Measurements from ENCODE around the gene CCDC77. TPM values are rescaled to one million over a fixed set of nuclear protein-coding genes. Genes with fewer than 3 reads are reported as not detected.
A peak's percentile ranks its signal among the peaks of the same experiment; 100 is the strongest.

Gene CCDC77
- total and polyA plus RNA-seq, 10 of the 15 experiments (the other 5 are each of a cell fraction or from before 2014, with no cell fraction given), result 8.8 to 22.5 (median 15.8) TPM

- no TSS peak for BruUV-seq (replicated peaks)
These were observed 59.1 kb downstream of the CCDC77 start for GRCh38 chr12:460261-461230.

GRCh38 chr12:461425-461824 lies 60.0 kb downstream of the CCDC77 start:
- ChIA-PET RAD21 (ENCODE audit: unreplicated experiment) (no interaction called here), CTCF (interaction anchor here (0.6 kb wide), 1 partner anchor 349 kb away, joined by 3 read pairs; no protein-coding TSS in a partner anchor), SMC1A (ENCODE audit: uncharacterized antibody, unreplicated experiment) (interaction anchor here (0.7 kb wide), 1 partner anchor 85 kb away, joined by 3 read pairs; no protein-coding TSS in a partner anchor), POLR2A (no interaction called here)
- Histone ChIP-seq H3K9me3 (replicated peaks; ENCODE audit: control insufficient read depth, insufficient read depth, low read length) (no peaks in the 10 kb centered on the region), H4K20me1 (ENCODE audit: control insufficient read depth, insufficient read depth) (no peaks in the 10 kb centered on the region), H3K79me2 (ENCODE audit: control insufficient read depth, insufficient read depth, low read length) (no peaks in the 10 kb centered on the region), H2AFZ (ENCODE audit: control insufficient read depth, low read depth, low read length) (no peak overlapping the region), H3K4me3 (no peak overlapping the region), H3K36me3 (ENCODE audit: control insufficient read depth in 2 of 2, insufficient read depth in 2 of 2, low read length in 1 of 2) (no peaks in the 10 kb centered on the region), H3K27me3 (replicated peaks in 1 of 2; ENCODE audit: control insufficient read depth in 2 of 2, insufficient read depth in 2 of 2, low read length in 1 of 2) (peaks cover 1 to 16% of the 10 kb centered on the region in 2 experiments), H3K4me2 (ENCODE audit: control insufficient read depth, insufficient read depth) (no peak overlapping the region), H3K9ac (ENCODE audit: control insufficient read depth, insufficient read depth, low read length) (no peak overlapping the region), H3K27ac (ENCODE audit: control insufficient read depth, insufficient read depth) (no peak overlapping the region), H3K4me1 (ENCODE audit: control insufficient read depth, insufficient read depth, low read length) (no peaks in the 10 kb centered on the region)
- FAIRE-seq (no peak), DNase-seq (ENCODE audit: low read depth, low spot score) (no peak), ATAC-seq (no peak)
- intact Hi-C loops (cut with micrococcal nuclease; ENCODE audit: unreplicated experiment) (no loop called here), in situ Hi-C loops (cut with MboI) (no loop called here)
- no TSS peak for BruUV-seq (replicated peaks)
- whole genome bisulfite sequencing (ENCODE audit: insufficient coverage, insufficient replicate concordance, low lambda C conversion rate, missing lambda C conversion rate), result 63% methylated on average over 13 of the region's 13 CpGs
- TF ChIP-seq RB1 (IDR thresholded peaks at IDR 0.05; ENCODE audit: borderline replicate concordance), result no peak
- no peak for TF ChIP-seq SUZ12 (IDR thresholded peaks at IDR 0.05; ENCODE audit: unreplicated experiment)
- no peak for TF ChIP-seq MXI1 (IDR thresholded peaks at IDR 0.05; ENCODE audit: low read depth, low read length)
- TF ChIP-seq ZBTB4 (CRISPR knock-in tag; IDR thresholded peaks at IDR 0.05), result no peak
- no peak for TF ChIP-seq ESRRA (IDR thresholded peaks at IDR 0.05; ENCODE audit: low read length)
- TF ChIP-seq POU2F2 (IDR thresholded peaks at IDR 0.05; ENCODE audit: borderline replicate concordance, low read depth, low read length), result no peak
- no peak for TF ChIP-seq SP1 (IDR thresholded peaks at IDR 0.05; ENCODE audit: low read depth, low read length)
- no peak for TF ChIP-seq USF2 (IDR thresholded peaks at IDR 0.05; ENCODE audit: borderline replicate concordance, low read depth, low read length)
- TF ChIP-seq MYB (IDR thresholded peaks at IDR 0.05; ENCODE audit: borderline replicate concordance, low read depth, low read length), result no peak
- TF ChIP-seq ETV6 (conservative IDR thresholded peaks at IDR 0.05 in 1 of 2, IDR thresholded peaks at IDR 0.05 in 1 of 2; ENCODE audit: borderline replicate concordance in 1 of 2, low read depth in 1 of 2), result no peak

More at GRCh38 chr12:460261-461230, 59.1 kb downstream of the CCDC77 start:
- Histone ChIP-seq H3K9me3 (replicated peaks; ENCODE audit: control insufficient read depth, insufficient read depth, low read length) (no peaks in the 10 kb centered on the region), H4K20me1 (ENCODE audit: control insufficient read depth, insufficient read depth) (no peaks in the 10 kb centered on the region), H3K4me2 (ENCODE audit: control insufficient read depth, insufficient read depth) (peak overlapping the region; percentile 86), H3K79me2 (ENCODE audit: control insufficient read depth, insufficient read depth, low read length) (no peaks in the 10 kb centered on the region), H3K4me1 (ENCODE audit: control insufficient read depth, insufficient read depth, low read length) (no peaks in the 10 kb centered on the region), H2AFZ (ENCODE audit: control insufficient read depth, low read depth, low read length) (peak overlapping the region; percentile 17; the same call in 1 of the 2 replicates), H3K4me3 (no peak overlapping the region), H3K9ac (ENCODE audit: control insufficient read depth, insufficient read depth, low read length) (no peak overlapping the region), H3K36me3 (ENCODE audit: control insufficient read depth in 2 of 2, insufficient read depth in 2 of 2, low read length in 1 of 2) (no peaks in the 10 kb centered on the region), H3K27ac (ENCODE audit: control insufficient read depth, insufficient read depth) (no peak overlapping the region), H3K27me3 (replicated peaks in 1 of 2; ENCODE audit: control insufficient read depth in 2 of 2, insufficient read depth in 2 of 2, low read length in 1 of 2) (peaks cover 1 to 16% of the 10 kb centered on the region in 2 experiments)
- no peak for TF ChIP-seq NFYA (IDR thresholded peaks at IDR 0.05; ENCODE audit: borderline replicate concordance, low read depth, low read length)
- CTCF ChIA-PET, result no interaction called here
- ATAC-seq, result peak; percentile 59
- WGBS (ENCODE audit: insufficient coverage, insufficient replicate concordance, low lambda C conversion rate, missing lambda C conversion rate), result 27% methylated on average over 48 of the region's 109 CpGs
- in situ Hi-C loops (cut with MboI) (no loop called here), intact Hi-C loops (cut with micrococcal nuclease; ENCODE audit: unreplicated experiment) (no loop called here)
- DNase-seq (ENCODE audit: low read depth, low spot score), result no peak
- RAD21 ChIA-PET (ENCODE audit: unreplicated experiment), result no interaction called here
- POLR2A ChIA-PET, result no interaction called here
- SMC1A ChIA-PET (ENCODE audit: uncharacterized antibody, unreplicated experiment), result no interaction called here
- FAIRE-seq, result no peak

All from GM12878 (cell line).